NCI-H1105 (cell line): ENCODE data around the gene STARD7.
"Not testable (repeated sequence)": the region's sequence is repeated elsewhere in the genome, so short reads cannot be mapped to it uniquely, and the experiment has no call there.

Source experiments
- DNase-seq: peaks from one replicate; lab custom pipeline; 2025; lab: John Stamatoyannopoulos, UW

STARD7 gene

GRCh38 chr2:96208143-96209010, at the start of gene STARD7:
TSS of gene STARD7 (minus strand) at chr2:96208827. CDS start at chr2:96208434, 393 bp downstream.
- DNase-seq = peak; percentile 97

- not testable (repeated sequence) for DNase-seq
Observed at GRCh38 chr2:96257744-96258143, 49.1 kb upstream of the STARD7 start.

- no peak for DNase-seq
Observed at GRCh38 chr2:96256611-96257113, 48.0 kb upstream of the STARD7 start.

- DNase-seq = no peak
Observed at GRCh38 chr2:96254571-96254970, 45.9 kb upstream of the STARD7 start.

GRCh38 chr2:96253006-96253405, 44.4 kb upstream of the STARD7 start:
- DNase-seq = no peak

GRCh38 chr2:96252526-96252925, 43.9 kb upstream of the STARD7 start:
- DNase-seq = no peak

GRCh38 chr2:96251721-96252292, 43.2 kb upstream of the STARD7 start:
- no peak for DNase-seq

- no peak for DNase-seq
Observed at GRCh38 chr2:96250188-96250587, 41.6 kb upstream of the STARD7 start.

GRCh38 chr2:96249654-96250053, 41.0 kb upstream of the STARD7 start:
- DNase-seq = no peak

- no peak for DNase-seq
Observed at GRCh38 chr2:96248624-96249023, 40.0 kb upstream of the STARD7 start.

GRCh38 chr2:96247896-96248295, 39.3 kb upstream of the STARD7 start:
- no peak for DNase-seq

- DNase-seq = no peak
Observed at GRCh38 chr2:96247009-96247408, 38.4 kb upstream of the STARD7 start.

- DNase-seq = no peak
Observed at GRCh38 chr2:96245609-96246390, 37.2 kb upstream of the STARD7 start.

GRCh38 chr2:96243843-96244242, 35.2 kb upstream of the STARD7 start:
- DNase-seq = no peak

GRCh38 chr2:96241900-96242611, 33.4 kb upstream of the STARD7 start:
- DNase-seq = no peak

GRCh38 chr2:96241227-96241626, 32.6 kb upstream of the STARD7 start:
- no peak for DNase-seq

- peak; percentile 79 for DNase-seq
Observed at GRCh38 chr2:96240341-96241038, 31.9 kb upstream of the STARD7 start.

GRCh38 chr2:96239745-96240264, 31.2 kb upstream of the STARD7 start:
- no peak for DNase-seq

- DNase-seq = no peak
Observed at GRCh38 chr2:96239091-96239490, 30.5 kb upstream of the STARD7 start.

GRCh38 chr2:96238266-96238665, 29.6 kb upstream of the STARD7 start:
- DNase-seq = no peak

- no peak for DNase-seq
Observed at GRCh38 chr2:96236882-96237281, 28.3 kb upstream of the STARD7 start.
